DOHH2 (cell line): ENCODE data around the gene LRRC7.

Source experiments
- H3F3A ChIP-seq: fragments of 200-600 bp; sonication (generic), shearing (Covaris generic); 2 replicates; pipeline ENCODE4 v1.6.0; 2016; ENCODE audit warnings: antibody characterized with exemption, mild to moderate bottlenecking; ENCODE audit not compliant: control insufficient read depth, insufficient read depth
- H3K27ac ChIP-seq: fragments of 200-600 bp; sonication (generic); 2 replicates; pipeline ENCODE4 v1.5.1; 2014; ENCODE audit warnings: low read depth, mild to moderate bottlenecking, low read length, moderate library complexity
- H3K27me3 ChIP-seq: fragments of 200-600 bp; sonication (generic); 2 replicates; pipeline ENCODE4 v1.6.1; 2014; ENCODE audit warnings: mild to moderate bottlenecking, low read length, mixed read lengths; ENCODE audit not compliant: control insufficient read depth
- H3K36me3 ChIP-seq: fragments of 200-600 bp; sonication (generic); 2 replicates; pipeline ENCODE4 v1.6.1; 2014; ENCODE audit warnings: mild to moderate bottlenecking, low read length, moderate library complexity, mixed read lengths; ENCODE audit not compliant: control insufficient read depth
- H3K4me1 ChIP-seq: fragments of 200-600 bp; sonication (generic); 2 replicates; pipeline ENCODE4 v1.6.1; 2014; ENCODE audit warnings: mild to moderate bottlenecking, low read length, mixed read lengths; ENCODE audit not compliant: control insufficient read depth
- H3K4me2 ChIP-seq: fragments of 200-600 bp; sonication (generic); 2 replicates; pipeline ENCODE4 v1.6.0; 2014; ENCODE audit warnings: mild to moderate bottlenecking, low read length, moderate library complexity
- H3K4me3 ChIP-seq: fragments of 200-600 bp; sonication (generic); 2 replicates; pipeline ENCODE4 v1.5.1; 2014; ENCODE audit warnings: mild to moderate bottlenecking, low read length, mixed read lengths
- H3K79me2 ChIP-seq: fragments of 200-600 bp; sonication (generic); 2 replicates; pipeline ENCODE4 v1.6.1; 2014; ENCODE audit warnings: mild to moderate bottlenecking, low read length, mixed read lengths; ENCODE audit not compliant: control insufficient read depth
- H3K9me2 ChIP-seq: fragments of 200-600 bp; sonication (generic); replicated peaks from 2 replicates; pipeline ENCODE4 v1.6.1; 2014; ENCODE audit warnings: mild to moderate bottlenecking, low read length, mixed read lengths; ENCODE audit not compliant: control insufficient read depth
- H3K9me3 ChIP-seq: fragments of 200-600 bp; sonication (generic); 2 replicates; pipeline ENCODE4 v1.6.1; 2014; ENCODE audit warnings: antibody characterized with exemption, low read length, mixed read lengths; ENCODE audit not compliant: control insufficient read depth, insufficient read depth
- H4K20me1 ChIP-seq: fragments of 200-600 bp; sonication (generic); 2 replicates; pipeline ENCODE4 v1.6.0; 2014; ENCODE audit warnings: low read depth, mild to moderate bottlenecking, antibody characterized with exemption, low read length, moderate library complexity; ENCODE audit not compliant: control insufficient read depth, insufficient read depth
- EZH2phosphoT487 ChIP-seq: fragments of 200-600 bp; sonication (generic); IDR thresholded peaks from 2 replicates; pipeline ENCODE4 v1.6.1; 2017; ENCODE audit warnings: borderline replicate concordance, mild to moderate bottlenecking, antibody characterized with exemption, low read length, moderate library complexity, mixed read lengths
- TF ChIP-seq, protein P1 (sequence below): fragments of 200-600 bp; sonication (generic); IDR thresholded peaks from one replicate; pipeline ENCODE4 v1.5.1; 2014; ENCODE audit warnings: antibody characterized with exemption, mild to moderate bottlenecking, low read depth, low read length; ENCODE audit not compliant: poor library complexity, severe bottlenecking

The LRRC7 gene

DNA sequence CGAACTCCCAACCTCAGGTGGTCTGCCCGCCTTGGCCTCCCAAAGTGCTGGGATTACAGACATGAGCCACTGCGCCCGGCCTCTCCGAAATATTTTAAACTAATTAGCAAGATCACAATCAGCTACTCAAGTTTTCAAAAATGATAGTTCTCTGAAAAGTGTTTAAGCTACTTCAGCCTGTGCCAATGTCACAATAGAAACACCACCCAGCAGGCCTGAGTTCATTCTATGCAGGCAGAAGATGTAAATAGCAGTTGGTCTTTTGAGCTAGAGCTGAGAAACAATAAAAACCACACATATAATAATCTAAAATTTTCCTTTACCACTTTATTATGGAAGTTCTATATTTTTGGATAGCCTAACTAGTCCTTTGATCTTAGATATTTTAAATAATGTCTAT lies 541.5 kb downstream of the LRRC7 start:
- no peaks in the 10 kb centered on the region for H3K4me1 ChIP-seq
- no peak for TF ChIP-seq EZH2phosphoT487
- TF ChIP-seq, protein P1, sequence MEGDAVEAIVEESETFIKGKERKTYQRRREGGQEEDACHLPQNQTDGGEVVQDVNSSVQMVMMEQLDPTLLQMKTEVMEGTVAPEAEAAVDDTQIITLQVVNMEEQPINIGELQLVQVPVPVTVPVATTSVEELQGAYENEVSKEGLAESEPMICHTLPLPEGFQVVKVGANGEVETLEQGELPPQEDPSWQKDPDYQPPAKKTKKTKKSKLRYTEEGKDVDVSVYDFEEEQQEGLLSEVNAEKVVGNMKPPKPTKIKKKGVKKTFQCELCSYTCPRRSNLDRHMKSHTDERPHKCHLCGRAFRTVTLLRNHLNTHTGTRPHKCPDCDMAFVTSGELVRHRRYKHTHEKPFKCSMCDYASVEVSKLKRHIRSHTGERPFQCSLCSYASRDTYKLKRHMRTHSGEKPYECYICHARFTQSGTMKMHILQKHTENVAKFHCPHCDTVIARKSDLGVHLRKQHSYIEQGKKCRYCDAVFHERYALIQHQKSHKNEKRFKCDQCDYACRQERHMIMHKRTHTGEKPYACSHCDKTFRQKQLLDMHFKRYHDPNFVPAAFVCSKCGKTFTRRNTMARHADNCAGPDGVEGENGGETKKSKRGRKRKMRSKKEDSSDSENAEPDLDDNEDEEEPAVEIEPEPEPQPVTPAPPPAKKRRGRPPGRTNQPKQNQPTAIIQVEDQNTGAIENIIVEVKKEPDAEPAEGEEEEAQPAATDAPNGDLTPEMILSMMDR: no peak
- no peak overlapping the region for H3K27ac ChIP-seq
- no peaks in the 10 kb centered on the region for H3K36me3 ChIP-seq
- no peaks in the 10 kb centered on the region for H3F3A ChIP-seq
- no peaks in the 10 kb centered on the region for H3K9me2 ChIP-seq
- no peak overlapping the region for H3K4me3 ChIP-seq
- no peaks in the 10 kb centered on the region for H3K9me3 ChIP-seq
- no peaks in the 10 kb centered on the region; the same call in 1 of the 2 replicates for H3K27me3 ChIP-seq
- no peaks in the 10 kb centered on the region for H4K20me1 ChIP-seq
- no peak overlapping the region for H3K4me2 ChIP-seq
- no peaks in the 10 kb centered on the region for H3K79me2 ChIP-seq

DNA sequence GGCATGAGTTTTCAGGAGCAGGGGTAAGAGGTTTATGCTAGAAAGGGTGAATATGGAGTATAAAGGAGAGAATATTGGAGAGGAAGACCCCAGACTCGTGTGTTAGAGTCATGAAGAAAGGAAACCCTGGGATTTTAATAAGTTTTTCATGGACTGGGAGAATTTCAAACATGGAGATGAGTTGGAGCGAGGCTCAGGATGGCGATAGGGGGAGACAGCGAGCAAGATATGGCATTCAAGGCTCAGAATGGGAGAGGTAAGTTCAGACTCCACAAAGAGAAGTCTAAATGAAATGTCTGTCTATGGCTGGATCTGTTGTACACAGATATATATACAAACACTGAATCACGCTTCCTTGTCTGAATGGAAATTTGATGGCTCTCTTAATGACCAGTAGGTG lies 545.1 kb downstream of the LRRC7 start:
- Histone ChIP-seq H3K4me3 (no peak overlapping the region), H3K36me3 (no peaks in the 10 kb centered on the region), H3K9me3 (no peaks in the 10 kb centered on the region), H3K27me3 (no peaks in the 10 kb centered on the region), H3K27ac (no peak overlapping the region), H3K79me2 (no peaks in the 10 kb centered on the region), H3F3A (no peaks in the 10 kb centered on the region), H3K4me1 (no peaks in the 10 kb centered on the region), H3K9me2 (no peaks in the 10 kb centered on the region), H4K20me1 (no peaks in the 10 kb centered on the region), H3K4me2 (no peak overlapping the region)
- TF ChIP-seq, protein P1: peak; percentile 58
- no peak for TF ChIP-seq EZH2phosphoT487

DNA sequence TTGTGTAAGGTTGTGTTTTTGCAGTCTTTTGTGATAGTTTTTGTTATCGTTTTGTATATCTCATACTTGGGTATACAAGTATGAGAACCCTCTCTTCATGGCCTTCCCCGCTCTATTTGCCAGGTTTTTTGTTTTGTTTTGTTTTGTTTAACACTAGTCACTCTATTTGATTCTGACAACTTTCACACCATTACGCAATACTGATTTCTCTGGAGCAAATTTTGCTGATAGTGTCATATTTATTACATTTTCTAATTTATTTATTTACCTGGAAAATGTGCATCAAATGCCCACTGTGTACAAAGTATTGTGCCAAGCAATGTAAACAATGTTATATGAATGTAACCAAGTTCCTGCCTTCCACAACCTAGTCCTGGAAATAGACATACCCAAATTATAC lies 547.6 kb downstream of the LRRC7 start:
- no peaks in the 10 kb centered on the region for H3K79me2 ChIP-seq
- peaks cover 11% of the 10 kb centered on the region for H3K27me3 ChIP-seq
- H3K4me3 ChIP-seq: no peak overlapping the region
- no peaks in the 10 kb centered on the region for H3K36me3 ChIP-seq
- H3K4me2 ChIP-seq: no peak overlapping the region
- H4K20me1 ChIP-seq: no peaks in the 10 kb centered on the region
- H3K9me3 ChIP-seq: no peaks in the 10 kb centered on the region
- no peak for TF ChIP-seq EZH2phosphoT487
- TF ChIP-seq, protein P1: no peak
- H3F3A ChIP-seq: no peaks in the 10 kb centered on the region
- H3K9me2 ChIP-seq: no peaks in the 10 kb centered on the region
- no peaks in the 10 kb centered on the region for H3K4me1 ChIP-seq
- no peak overlapping the region for H3K27ac ChIP-seq

DNA sequence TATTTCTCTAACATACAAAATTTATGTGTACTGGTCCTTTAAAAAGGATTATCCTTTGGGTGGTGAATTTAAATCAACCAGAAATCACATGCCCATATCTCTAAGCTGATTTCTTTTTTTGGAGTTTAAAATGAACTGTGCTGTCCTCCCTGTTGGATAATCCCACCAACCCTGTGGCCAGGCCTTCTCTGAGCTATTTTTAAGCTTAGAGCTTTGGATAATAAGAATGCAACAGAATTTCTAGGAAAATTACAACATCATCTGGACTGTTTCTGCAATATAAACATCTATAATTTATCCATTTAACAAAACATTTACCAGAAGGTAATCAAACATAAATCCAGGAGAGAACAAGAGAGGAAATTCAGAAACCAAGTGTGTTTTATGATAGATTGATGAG lies 549.3 kb downstream of the LRRC7 start:
- Histone ChIP-seq H3K9me2 (no peaks in the 10 kb centered on the region), H3K9me3 (no peaks in the 10 kb centered on the region), H3K27me3 (peaks cover 11% of the 10 kb centered on the region), H3K4me1 (no peaks in the 10 kb centered on the region), H4K20me1 (no peaks in the 10 kb centered on the region), H3K4me2 (no peak overlapping the region), H3K27ac (no peak overlapping the region), H3F3A (no peaks in the 10 kb centered on the region), H3K4me3 (no peak overlapping the region), H3K79me2 (no peaks in the 10 kb centered on the region), H3K36me3 (no peaks in the 10 kb centered on the region)
- no peak for TF ChIP-seq EZH2phosphoT487
- TF ChIP-seq, protein P1: no peak
